HG02798 (cell line): ENCODE data around the gene DHX15.

Experiments used
- ATAC-seq: cut with Tn5 transposase; IDR thresholded peaks from one replicate; pipeline ENCODE4 v1.9.1; 2021; ENCODE audit warnings: mild to moderate bottlenecking; ENCODE audit not compliant: unreplicated experiment, poor library complexity

DHX15 gene

GRCh38 chr4:24583451-24584210 is 723 bp downstream of the DHX15 start:
- peak; percentile 19 for ATAC-seq

GRCh38 chr4:24582235-24582832 is 2.0 kb downstream of the DHX15 start:
- ATAC-seq: no peak

- no peak for ATAC-seq
Observed at GRCh38 chr4:24578364-24578763, 6.0 kb downstream of the DHX15 start.

- ATAC-seq: no peak
Observed at GRCh38 chr4:24576276-24576675, 8.1 kb downstream of the DHX15 start.

GRCh38 chr4:24574236-24574635 is 10.1 kb downstream of the DHX15 start:
- no peak for ATAC-seq

GRCh38 chr4:24573582-24573981 is 10.8 kb downstream of the DHX15 start:
- ATAC-seq: no peak

- ATAC-seq: peak; percentile 20
Observed at GRCh38 chr4:24570574-24571236, 13.6 kb downstream of the DHX15 start.

GRCh38 chr4:24570172-24570571 is 14.2 kb downstream of the DHX15 start:
- peak; percentile 43 for ATAC-seq

- no peak for ATAC-seq
Observed at GRCh38 chr4:24569662-24570061, 14.7 kb downstream of the DHX15 start.

GRCh38 chr4:24568425-24568824 is 15.9 kb downstream of the DHX15 start:
- ATAC-seq: no peak

GRCh38 chr4:24565054-24565453 is 19.3 kb downstream of the DHX15 start:
- no peak for ATAC-seq

GRCh38 chr4:24564488-24564887 is 19.9 kb downstream of the DHX15 start:
- ATAC-seq: no peak

- ATAC-seq: no peak
Observed at GRCh38 chr4:24561438-24562139, 22.8 kb downstream of the DHX15 start.

- ATAC-seq: no peak
Observed at GRCh38 chr4:24560868-24561368, 23.4 kb downstream of the DHX15 start.

GRCh38 chr4:24559889-24560288 is 24.5 kb downstream of the DHX15 start:
- no peak for ATAC-seq

- no peak for ATAC-seq
Observed at GRCh38 chr4:24559032-24559821, 25.1 kb downstream of the DHX15 start.

GRCh38 chr4:24557026-24558025 is 27.0 kb downstream of the DHX15 start:
- ATAC-seq: peak; percentile 64

GRCh38 chr4:24551492-24552289 is 32.7 kb downstream of the DHX15 start:
- no peak for ATAC-seq
